ENCODE measurements around the gene TMEM69. TPM values are rescaled to one million over a fixed set of nuclear protein-coding genes. Genes with fewer than 3 reads are reported as not detected.

TMEM69 gene
- total and polyA plus RNA-seq, 2 of the 13 experiments (the other 11 are each of a cell fraction or from before 2014, with no cell fraction given), result 25.4 to 135 TPM

GRCh38 chr1:45730075-45730779 is 42.2 kb downstream of the TMEM69 start:
- Histone ChIP-seq H3K9ac (ENCODE audit: insufficient read depth, low read depth, low read length) (no peak overlapping the region), H3K4me3 (replicated peaks in 1 of 3; ENCODE audit: insufficient read depth in 1 of 3, low read depth in 2 of 3, low read length in 3 of 3) (no peak overlapping the region), H3K36me3 (replicated peaks in 1 of 2; ENCODE audit: control insufficient read depth in 1 of 2, insufficient read depth in 2 of 2, low read length in 2 of 2) (no peaks in the 10 kb centered on the region; a peak in 2 of 5 replicates), H3K4me1 (ENCODE audit: insufficient read depth, low read length) (no peaks in the 10 kb centered on the region), H3K27me3 (ENCODE audit: control insufficient read depth in 1 of 2, insufficient read depth in 2 of 2, low read length in 2 of 2) (no peaks in the 10 kb centered on the region), H3K9me3 (ENCODE audit: low read length) (no peaks in the 10 kb centered on the region), H4K20me1 (ENCODE audit: insufficient read depth, low read length) (no peaks in the 10 kb centered on the region), H3K79me2 (ENCODE audit: insufficient read depth, low read length) (no peaks in the 10 kb centered on the region), H3K27ac (ENCODE audit: extremely low read length, insufficient read depth, low read length) (no peak overlapping the region), H2AFZ (ENCODE audit: low read length) (no peak overlapping the region), H3K4me2 (ENCODE audit: low read depth, low read length) (no peak overlapping the region)
- DNase-seq (ENCODE audit: low spot score) (no peak), ATAC-seq (no peak), FAIRE-seq (no peak)
- BruUV-seq (replicated peaks), result no TSS peak
- ChIA-PET POLR2A (no interaction called here), CTCF (ENCODE audit: low intra/inter-chr PET ratio, low total read pairs) (no interaction called here)
- in situ Hi-C loops (cut with HindIII; ENCODE audit: extremely low pct_ligation_motif_present, low pct_unique_long_range_greater_than_20kb), result no loop called here
- intact Hi-C loops (cut with micrococcal nuclease; ENCODE audit: unreplicated experiment), result no loop called here
- WGBS (ENCODE audit: low lambda C conversion rate), result 79% methylated on average over 3 of the region's 3 CpGs
- TF ChIP-seq ZHX1 (CRISPR knock-in tag; IDR thresholded peaks at IDR 0.05; ENCODE audit: low read depth) (no peak), TFDP1 (CRISPR knock-in tag; IDR thresholded peaks at IDR 0.05; ENCODE audit: borderline replicate concordance) (no peak), PTBP1 (IDR thresholded peaks at IDR 0.05; ENCODE audit: low read depth, low read length, poor library complexity, severe bottlenecking) (no peak), PAWR (CRISPR knock-in tag; IDR thresholded peaks at IDR 0.05; ENCODE audit: borderline replicate concordance) (no peak), GFI1 (CRISPR knock-in tag; IDR thresholded peaks at IDR 0.05; ENCODE audit: borderline replicate concordance) (no peak), TOE1 (CRISPR knock-in tag; IDR thresholded peaks at IDR 0.05) (no peak), DDIT3 (CRISPR knock-in tag; IDR thresholded peaks at IDR 0.05) (no peak), ZNF549 (CRISPR knock-in tag; IDR thresholded peaks at IDR 0.05) (no peak), ZGPAT (CRISPR knock-in tag; IDR thresholded peaks at IDR 0.05) (no peak), NFIC (IDR thresholded peaks at IDR 0.05; ENCODE audit: low read length) (no peak), ZNF75D (CRISPR knock-in tag; IDR thresholded peaks at IDR 0.05; ENCODE audit: borderline replicate concordance) (no peak), ADNP (CRISPR knock-in tag; IDR thresholded peaks at IDR 0.05) (no peak), TEAD3 (CRISPR knock-in tag; optimal IDR thresholded peaks at IDR 0.05; ENCODE audit: borderline replicate concordance) (no peak), HIC2 (CRISPR knock-in tag; IDR thresholded peaks at IDR 0.05; ENCODE audit: low read depth) (no peak), SNAPC2 (CRISPR knock-in tag; IDR thresholded peaks at IDR 0.05) (no peak), DNMT1 (CRISPR knock-in tag; IDR thresholded peaks at IDR 0.05) (no peak), IKZF4 (CRISPR knock-in tag; IDR thresholded peaks at IDR 0.05; ENCODE audit: borderline replicate concordance, low read depth, not compliant biosample characterization) (no peak)

Measured in HepG2 (cell line).